ENCODE results near the gene CEBPE.

CEBPE gene

DNA sequence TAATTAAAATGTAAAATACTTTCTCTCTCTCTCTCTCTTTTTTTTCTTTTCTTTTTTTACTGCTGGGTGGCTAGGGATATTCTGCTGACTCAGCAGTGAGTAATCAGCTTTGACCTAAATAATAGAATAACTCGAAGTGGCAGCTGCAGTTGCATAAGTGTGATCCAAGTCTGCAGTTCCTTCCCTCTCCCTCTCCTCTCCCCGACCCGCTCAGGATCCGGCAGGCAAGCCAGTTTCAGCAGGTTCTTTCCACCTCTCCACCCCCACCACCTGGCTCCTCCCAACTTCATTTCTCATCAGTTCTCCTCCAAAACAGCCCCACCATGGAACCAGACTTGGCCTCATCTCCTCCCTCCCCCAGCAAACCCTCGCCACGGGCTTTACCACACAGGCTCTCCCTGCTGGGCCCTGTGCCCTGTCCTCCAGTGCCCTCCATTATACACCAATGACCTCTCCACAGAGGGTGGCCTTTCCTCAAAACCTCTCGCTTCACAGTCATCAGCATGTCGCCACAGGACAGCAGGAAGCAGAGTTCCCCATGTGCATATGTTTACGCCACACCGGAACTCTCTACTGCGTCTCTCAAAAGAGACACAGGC, 42.0 kb upstream of the CEBPE start:
- ATAC-seq = peak; percentile 83
- TF ChIP-seq ZFP30 (CRISPR knock-in tag; IDR thresholded peaks at IDR 0.05) = no peak
- no peak for TF ChIP-seq ZC3H10 (CRISPR knock-in tag; IDR thresholded peaks at IDR 0.05)
- no peak for TF ChIP-seq BACH2 (CRISPR knock-in tag; IDR thresholded peaks at IDR 0.05; ENCODE audit: borderline replicate concordance)
- TF ChIP-seq CSDC2 (CRISPR knock-in tag; IDR thresholded peaks at IDR 0.05) = no peak
- no peak for TF ChIP-seq TOX (CRISPR knock-in tag; IDR thresholded peaks at IDR 0.05; ENCODE audit: borderline replicate concordance)
- TF ChIP-seq PPARA (CRISPR knock-in tag; IDR thresholded peaks at IDR 0.05; ENCODE audit: borderline replicate concordance) = no peak
- no peak for TF ChIP-seq ESRRG (CRISPR knock-in tag; IDR thresholded peaks at IDR 0.05)
- TF ChIP-seq, protein P1, sequence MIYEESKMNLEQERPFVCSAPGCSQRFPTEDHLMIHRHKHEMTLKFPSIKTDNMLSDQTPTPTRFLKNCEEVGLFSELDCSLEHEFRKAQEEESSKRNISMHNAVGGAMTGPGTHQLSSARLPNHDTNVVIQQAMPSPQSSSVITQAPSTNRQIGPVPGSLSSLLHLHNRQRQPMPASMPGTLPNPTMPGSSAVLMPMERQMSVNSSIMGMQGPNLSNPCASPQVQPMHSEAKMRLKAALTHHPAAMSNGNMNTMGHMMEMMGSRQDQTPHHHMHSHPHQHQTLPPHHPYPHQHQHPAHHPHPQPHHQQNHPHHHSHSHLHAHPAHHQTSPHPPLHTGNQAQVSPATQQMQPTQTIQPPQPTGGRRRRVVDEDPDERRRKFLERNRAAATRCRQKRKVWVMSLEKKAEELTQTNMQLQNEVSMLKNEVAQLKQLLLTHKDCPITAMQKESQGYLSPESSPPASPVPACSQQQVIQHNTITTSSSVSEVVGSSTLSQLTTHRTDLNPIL (CRISPR knock-in tag; IDR thresholded peaks at IDR 0.05; ENCODE audit: low read depth) = no peak
- no peak for TF ChIP-seq ZNF70 (CRISPR knock-in tag; IDR thresholded peaks at IDR 0.05)

DNA sequence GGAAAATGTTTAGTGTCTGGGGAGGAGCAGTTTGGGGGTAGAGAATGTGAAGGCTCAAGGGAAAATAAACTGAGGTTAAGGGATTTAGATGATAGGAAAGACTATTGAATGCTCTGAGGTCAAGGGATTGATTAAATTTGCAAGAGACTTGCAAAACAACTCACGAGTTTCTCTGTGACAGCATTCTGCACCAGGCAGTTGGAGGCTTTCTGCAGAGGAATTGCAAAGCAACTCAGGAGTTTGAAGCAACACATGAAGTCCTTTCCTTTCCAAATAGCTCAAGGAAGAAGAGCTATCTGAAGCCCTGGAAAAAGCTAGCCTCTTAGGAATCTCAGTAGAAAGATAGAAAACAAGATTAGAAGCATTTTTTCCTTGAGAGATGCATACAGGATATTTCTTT, 40.5 kb upstream of the CEBPE start:
- TF ChIP-seq ZNF70 (CRISPR knock-in tag; IDR thresholded peaks at IDR 0.05) = no peak
- no peak for TF ChIP-seq SNAI2 (CRISPR knock-in tag; IDR thresholded peaks at IDR 0.05)
- TF ChIP-seq, protein P2, sequence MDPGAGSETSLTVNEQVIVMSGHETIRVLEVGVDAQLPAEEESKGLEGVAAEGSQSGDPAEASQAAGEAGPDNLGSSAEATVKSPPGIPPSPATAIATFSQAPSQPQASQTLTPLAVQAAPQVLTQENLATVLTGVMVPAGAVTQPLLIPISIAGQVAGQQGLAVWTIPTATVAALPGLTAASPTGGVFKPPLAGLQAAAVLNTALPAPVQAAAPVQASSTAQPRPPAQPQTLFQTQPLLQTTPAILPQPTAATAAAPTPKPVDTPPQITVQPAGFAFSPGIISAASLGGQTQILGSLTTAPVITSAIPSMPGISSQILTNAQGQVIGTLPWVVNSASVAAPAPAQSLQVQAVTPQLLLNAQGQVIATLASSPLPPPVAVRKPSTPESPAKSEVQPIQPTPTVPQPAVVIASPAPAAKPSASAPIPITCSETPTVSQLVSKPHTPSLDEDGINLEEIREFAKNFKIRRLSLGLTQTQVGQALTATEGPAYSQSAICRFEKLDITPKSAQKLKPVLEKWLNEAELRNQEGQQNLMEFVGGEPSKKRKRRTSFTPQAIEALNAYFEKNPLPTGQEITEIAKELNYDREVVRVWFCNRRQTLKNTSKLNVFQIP (CRISPR knock-in tag; IDR thresholded peaks at IDR 0.05; ENCODE audit: borderline replicate concordance, low read depth) = no peak
- TF ChIP-seq, protein P1 (CRISPR knock-in tag; IDR thresholded peaks at IDR 0.05; ENCODE audit: low read depth) = no peak
- TF ChIP-seq ARNTL (CRISPR knock-in tag; IDR thresholded peaks at IDR 0.05; ENCODE audit: borderline replicate concordance, low read depth) = no peak
- no peak for TF ChIP-seq PPARA (CRISPR knock-in tag; IDR thresholded peaks at IDR 0.05; ENCODE audit: borderline replicate concordance)
- TF ChIP-seq, protein P3, sequence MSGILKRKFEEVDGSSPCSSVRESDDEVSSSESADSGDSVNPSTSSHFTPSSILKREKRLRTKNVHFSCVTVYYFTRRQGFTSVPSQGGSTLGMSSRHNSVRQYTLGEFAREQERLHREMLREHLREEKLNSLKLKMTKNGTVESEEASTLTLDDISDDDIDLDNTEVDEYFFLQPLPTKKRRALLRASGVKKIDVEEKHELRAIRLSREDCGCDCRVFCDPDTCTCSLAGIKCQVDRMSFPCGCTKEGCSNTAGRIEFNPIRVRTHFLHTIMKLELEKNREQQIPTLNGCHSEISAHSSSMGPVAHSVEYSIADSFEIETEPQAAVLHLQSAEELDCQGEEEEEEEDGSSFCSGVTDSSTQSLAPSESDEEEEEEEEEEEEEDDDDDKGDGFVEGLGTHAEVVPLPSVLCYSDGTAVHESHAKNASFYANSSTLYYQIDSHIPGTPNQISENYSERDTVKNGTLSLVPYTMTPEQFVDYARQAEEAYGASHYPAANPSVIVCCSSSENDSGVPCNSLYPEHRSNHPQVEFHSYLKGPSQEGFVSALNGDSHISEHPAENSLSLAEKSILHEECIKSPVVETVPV (CRISPR knock-in tag; IDR thresholded peaks at IDR 0.05) = no peak
- no peak for TF ChIP-seq ISL1 (CRISPR knock-in tag; IDR thresholded peaks at IDR 0.05)
- TF ChIP-seq, protein P4, sequence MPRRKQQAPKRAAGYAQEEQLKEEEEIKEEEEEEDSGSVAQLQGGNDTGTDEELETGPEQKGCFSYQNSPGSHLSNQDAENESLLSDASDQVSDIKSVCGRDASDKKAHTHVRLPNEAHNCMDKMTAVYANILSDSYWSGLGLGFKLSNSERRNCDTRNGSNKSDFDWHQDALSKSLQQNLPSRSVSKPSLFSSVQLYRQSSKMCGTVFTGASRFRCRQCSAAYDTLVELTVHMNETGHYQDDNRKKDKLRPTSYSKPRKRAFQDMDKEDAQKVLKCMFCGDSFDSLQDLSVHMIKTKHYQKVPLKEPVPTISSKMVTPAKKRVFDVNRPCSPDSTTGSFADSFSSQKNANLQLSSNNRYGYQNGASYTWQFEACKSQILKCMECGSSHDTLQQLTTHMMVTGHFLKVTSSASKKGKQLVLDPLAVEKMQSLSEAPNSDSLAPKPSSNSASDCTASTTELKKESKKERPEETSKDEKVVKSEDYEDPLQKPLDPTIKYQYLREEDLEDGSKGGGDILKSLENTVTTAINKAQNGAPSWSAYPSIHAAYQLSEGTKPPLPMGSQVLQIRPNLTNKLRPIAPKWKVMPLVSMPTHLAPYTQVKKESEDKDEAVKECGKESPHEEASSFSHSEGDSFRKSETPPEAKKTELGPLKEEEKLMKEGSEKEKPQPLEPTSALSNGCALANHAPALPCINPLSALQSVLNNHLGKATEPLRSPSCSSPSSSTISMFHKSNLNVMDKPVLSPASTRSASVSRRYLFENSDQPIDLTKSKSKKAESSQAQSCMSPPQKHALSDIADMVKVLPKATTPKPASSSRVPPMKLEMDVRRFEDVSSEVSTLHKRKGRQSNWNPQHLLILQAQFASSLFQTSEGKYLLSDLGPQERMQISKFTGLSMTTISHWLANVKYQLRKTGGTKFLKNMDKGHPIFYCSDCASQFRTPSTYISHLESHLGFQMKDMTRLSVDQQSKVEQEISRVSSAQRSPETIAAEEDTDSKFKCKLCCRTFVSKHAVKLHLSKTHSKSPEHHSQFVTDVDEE (CRISPR knock-in tag; IDR thresholded peaks at IDR 0.05) = no peak
- no peak for TF ChIP-seq GLIS3 (CRISPR knock-in tag; IDR thresholded peaks at IDR 0.05)
- TF ChIP-seq, protein P5, sequence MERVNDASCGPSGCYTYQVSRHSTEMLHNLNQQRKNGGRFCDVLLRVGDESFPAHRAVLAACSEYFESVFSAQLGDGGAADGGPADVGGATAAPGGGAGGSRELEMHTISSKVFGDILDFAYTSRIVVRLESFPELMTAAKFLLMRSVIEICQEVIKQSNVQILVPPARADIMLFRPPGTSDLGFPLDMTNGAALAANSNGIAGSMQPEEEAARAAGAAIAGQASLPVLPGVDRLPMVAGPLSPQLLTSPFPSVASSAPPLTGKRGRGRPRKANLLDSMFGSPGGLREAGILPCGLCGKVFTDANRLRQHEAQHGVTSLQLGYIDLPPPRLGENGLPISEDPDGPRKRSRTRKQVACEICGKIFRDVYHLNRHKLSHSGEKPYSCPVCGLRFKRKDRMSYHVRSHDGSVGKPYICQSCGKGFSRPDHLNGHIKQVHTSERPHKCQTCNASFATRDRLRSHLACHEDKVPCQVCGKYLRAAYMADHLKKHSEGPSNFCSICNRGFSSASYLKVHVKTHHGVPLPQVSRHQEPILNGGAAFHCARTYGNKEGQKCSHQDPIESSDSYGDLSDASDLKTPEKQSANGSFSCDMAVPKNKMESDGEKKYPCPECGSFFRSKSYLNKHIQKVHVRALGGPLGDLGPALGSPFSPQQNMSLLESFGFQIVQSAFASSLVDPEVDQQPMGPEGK (CRISPR knock-in tag; IDR thresholded peaks at IDR 0.05; ENCODE audit: borderline replicate concordance) = no peak
- TF ChIP-seq ZFP30 (CRISPR knock-in tag; IDR thresholded peaks at IDR 0.05) = no peak
- no peak for TF ChIP-seq CSDC2 (CRISPR knock-in tag; IDR thresholded peaks at IDR 0.05)
- TF ChIP-seq ESRRG (CRISPR knock-in tag; IDR thresholded peaks at IDR 0.05) = no peak
- no peak for TF ChIP-seq TCF4 (CRISPR knock-in tag; IDR thresholded peaks at IDR 0.05; ENCODE audit: borderline replicate concordance)
- ATAC-seq = no peak

DNA sequence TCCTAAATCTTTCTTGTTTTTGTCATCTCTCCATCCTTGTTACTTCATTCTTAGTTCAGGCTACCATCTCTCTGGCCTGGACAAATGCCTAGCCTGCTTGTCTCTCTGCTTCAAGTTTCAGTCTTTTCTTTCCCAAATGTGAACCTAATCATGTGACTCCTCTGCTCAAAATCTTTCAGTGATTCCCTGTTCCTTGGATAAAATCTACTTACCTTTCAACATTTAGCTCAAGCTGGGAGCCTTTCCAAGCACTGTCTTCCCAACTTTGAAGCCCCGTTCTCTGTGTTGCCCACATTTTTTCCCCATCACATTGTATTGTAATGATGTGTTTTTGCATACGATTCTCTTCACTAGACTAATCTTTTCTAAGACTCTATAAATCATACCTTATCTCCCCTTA, 39.7 kb upstream of the CEBPE start:
- no peak for ATAC-seq
- TF ChIP-seq GLIS3 (CRISPR knock-in tag; IDR thresholded peaks at IDR 0.05) (no peak), ISL1 (CRISPR knock-in tag; IDR thresholded peaks at IDR 0.05) (no peak), ZFP3 (CRISPR knock-in tag; IDR thresholded peaks at IDR 0.05) (no peak), SNAI2 (CRISPR knock-in tag; IDR thresholded peaks at IDR 0.05) (no peak)
- TF ChIP-seq, protein P2 (CRISPR knock-in tag; IDR thresholded peaks at IDR 0.05; ENCODE audit: borderline replicate concordance, low read depth) = no peak
- TF ChIP-seq, protein P5 (CRISPR knock-in tag; IDR thresholded peaks at IDR 0.05; ENCODE audit: borderline replicate concordance) = no peak
